HG03095 (cell line): ENCODE data around the gene NR0B2.
"Not testable (repeated sequence)": the region's sequence is repeated elsewhere in the genome, so short reads cannot be mapped to it uniquely, and the experiment has no call there.

ENCODE experiments used
- ATAC-seq: cut with Tn5 transposase; IDR thresholded peaks from one replicate; pipeline ENCODE4 v1.9.1; 2021; ENCODE audit warnings: moderate library complexity; ENCODE audit not compliant: unreplicated experiment

Gene NR0B2, protein sequence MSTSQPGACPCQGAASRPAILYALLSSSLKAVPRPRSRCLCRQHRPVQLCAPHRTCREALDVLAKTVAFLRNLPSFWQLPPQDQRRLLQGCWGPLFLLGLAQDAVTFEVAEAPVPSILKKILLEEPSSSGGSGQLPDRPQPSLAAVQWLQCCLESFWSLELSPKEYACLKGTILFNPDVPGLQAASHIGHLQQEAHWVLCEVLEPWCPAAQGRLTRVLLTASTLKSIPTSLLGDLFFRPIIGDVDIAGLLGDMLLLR

GRCh38 chr1:26913754-26914619 lies at the start of gene NR0B2:
Gene NR0B2, minus strand, starts transcription at chr1:26913975. Its CDS starts 35 bp downstream, at chr1:26913940.
- no peak for ATAC-seq

- ATAC-seq, result no peak
Observed at GRCh38 chr1:26961826-26962225, 48.1 kb upstream of the NR0B2 start.

DNA sequence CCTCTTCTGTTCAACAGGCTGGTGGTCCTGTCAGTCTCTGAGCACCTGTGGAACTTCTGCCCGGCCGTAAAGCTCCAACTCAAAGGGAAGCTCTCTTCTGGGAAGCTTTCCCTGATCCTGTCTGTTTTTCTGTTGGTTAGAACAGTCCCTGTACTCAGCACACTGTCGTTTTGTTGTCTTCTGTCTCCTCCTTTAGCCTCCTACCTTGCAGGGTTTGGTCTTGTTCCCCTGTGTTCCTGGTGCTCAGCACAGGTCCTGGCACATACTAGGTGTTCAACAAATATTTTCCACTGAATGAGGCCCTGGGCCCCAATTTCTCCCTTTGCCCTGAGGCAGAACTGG lies 46.8 kb upstream of the NR0B2 start:
- no peak for ATAC-seq

- ATAC-seq, result no peak
Observed at GRCh38 chr1:26959722-26960624, 46.2 kb upstream of the NR0B2 start, which contains the start of gene KDF1. Gene KDF1, minus strand, starts transcription at chr1:26960468. Its CDS starts 8,088 bp downstream, at chr1:26952380.

GRCh38 chr1:26959270-26959669 lies 45.5 kb upstream of the NR0B2 start:
- no peak for ATAC-seq

DNA sequence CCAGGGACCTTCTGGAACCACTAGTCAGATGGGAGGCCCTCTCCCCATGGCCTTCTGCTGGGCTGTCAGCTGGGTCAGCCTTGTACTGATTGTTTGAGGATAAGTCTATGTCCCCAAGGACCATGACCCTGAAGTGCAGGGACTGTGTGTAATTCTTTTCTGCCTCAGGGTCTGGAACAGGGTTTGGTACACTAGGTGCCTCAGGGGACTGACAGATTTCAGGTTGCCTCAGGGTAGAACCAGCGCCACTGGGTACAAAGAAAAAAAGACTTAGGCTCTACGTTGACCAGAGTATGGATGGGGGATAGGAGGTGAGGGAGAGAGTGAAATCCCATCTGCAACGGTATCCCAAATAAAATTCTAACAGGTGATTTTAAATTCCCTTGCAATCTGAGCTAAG lies 43.5 kb upstream of the NR0B2 start:
- ATAC-seq, result no peak

GRCh38 chr1:26956321-26956720 lies 42.5 kb upstream of the NR0B2 start:
- no peak for ATAC-seq

DNA sequence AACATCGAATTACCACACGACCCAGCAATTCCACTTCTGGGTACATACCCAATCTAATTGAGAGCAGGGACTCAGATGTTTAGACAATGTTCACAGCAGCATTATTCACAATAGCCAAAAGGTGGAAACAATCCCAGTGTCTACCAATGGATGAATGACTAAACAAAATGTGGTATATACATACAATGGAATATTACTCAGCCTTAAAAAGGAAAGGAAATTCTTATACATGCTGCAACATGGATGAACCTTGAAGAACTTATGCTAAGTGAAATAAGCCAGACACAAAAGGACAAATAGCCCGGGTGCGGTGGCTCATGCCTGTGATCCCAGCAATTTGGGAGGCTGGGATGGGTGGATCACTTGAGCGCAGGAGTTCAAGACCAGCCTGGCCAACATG lies 39.6 kb upstream of the NR0B2 start:
- ATAC-seq, result no peak

- no peak for ATAC-seq
Observed at GRCh38 chr1:26951821-26952497, 38.2 kb upstream of the NR0B2 start.

GRCh38 chr1:26951216-26951615 lies 37.4 kb upstream of the NR0B2 start:
- no peak for ATAC-seq

DNA sequence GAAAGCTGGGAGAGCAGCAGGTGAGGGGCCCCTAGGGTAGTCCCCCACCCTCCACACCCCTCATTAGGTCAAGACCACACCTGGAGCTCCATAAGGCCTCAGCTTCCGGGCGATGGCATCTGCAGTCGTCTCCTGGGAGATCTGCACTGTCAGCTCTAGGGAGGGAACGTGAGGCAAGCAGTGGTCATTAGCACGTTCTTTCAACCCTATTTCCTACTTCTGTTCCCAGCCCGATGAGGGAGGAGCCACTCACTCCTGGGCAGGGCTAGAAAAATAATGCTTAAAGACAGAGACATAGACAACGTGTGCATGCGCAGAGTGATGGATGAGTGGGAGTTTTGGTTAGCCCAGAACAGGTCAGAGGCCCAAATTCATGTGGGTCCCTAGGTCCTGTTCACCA lies 36.8 kb upstream of the NR0B2 start:
- no peak for ATAC-seq

DNA sequence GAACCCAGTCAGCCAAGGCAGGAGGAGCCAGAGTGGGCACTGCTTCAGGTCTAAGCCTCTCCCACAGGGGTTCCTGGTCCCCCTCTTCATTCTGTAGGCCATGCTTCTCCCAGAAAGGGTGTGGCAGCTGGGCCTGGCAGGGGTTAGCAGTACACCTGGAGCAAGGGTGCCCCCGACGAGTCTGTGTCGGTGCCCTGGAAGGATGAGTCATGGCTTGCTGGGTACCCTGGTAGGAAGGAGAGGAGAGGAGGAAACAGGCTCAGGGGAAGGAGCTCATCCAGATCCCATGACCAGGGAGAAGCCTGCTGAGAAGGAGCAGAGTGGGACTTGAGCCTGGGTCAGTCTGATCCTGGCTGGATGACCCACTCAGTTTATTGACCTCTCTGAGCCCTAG lies 36.1 kb upstream of the NR0B2 start:
- no peak for ATAC-seq

DNA sequence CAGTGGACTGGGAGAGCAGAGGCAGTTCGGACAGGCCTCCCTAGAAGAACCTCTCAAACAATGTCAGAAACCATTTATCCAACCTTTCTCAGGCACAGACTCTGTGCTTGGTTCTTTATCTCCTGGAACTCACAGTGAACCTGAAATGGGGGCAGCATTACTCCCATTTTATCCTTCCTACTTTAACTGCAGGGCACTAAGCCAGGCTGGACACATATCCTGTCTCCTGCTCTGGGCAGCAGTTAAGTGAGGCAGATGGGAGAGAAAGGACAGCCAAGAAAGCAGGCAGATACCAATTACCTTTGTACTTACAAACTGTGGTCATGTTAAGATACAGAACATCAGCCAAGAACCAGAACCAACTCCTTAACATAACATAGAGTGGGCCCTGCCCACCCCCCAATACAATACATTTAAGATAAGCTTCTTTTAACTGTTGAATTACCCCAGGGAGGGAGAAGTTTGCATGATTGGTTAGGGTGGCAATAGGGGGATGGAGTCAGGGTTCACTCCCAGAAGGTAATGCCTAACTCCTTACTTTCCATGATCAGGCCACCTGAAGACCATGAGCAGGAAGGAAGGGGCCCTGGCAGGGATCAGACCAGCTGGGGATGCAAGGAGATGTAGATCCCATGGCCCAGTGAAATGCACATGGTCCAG lies 35.6 kb upstream of the NR0B2 start:
- no peak for ATAC-seq

DNA sequence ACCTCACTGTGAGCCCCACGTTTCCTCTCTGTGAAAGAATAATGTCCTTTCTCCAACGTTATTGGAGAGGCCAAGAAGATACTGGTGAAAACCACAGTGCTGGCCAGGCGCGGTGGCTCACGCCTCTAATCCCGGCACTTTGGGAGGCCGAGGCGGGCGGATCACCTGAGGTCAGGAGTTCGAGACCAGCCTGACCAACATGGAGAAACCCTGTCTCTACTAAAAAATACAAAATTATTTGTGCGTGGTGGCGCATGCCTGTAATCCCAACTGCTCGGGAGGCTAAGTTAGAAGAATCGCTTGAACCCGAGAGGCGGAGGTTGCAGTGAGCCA lies 34.9 kb upstream of the NR0B2 start:
- ATAC-seq, result not testable (repeated sequence)

- ATAC-seq, result no peak
Observed at GRCh38 chr1:26946270-26946669, 32.5 kb upstream of the NR0B2 start.

- ATAC-seq, result no peak
Observed at GRCh38 chr1:26945728-26946127, 32.0 kb upstream of the NR0B2 start.

GRCh38 chr1:26945138-26945537 lies 31.4 kb upstream of the NR0B2 start:
- ATAC-seq, result no peak

DNA sequence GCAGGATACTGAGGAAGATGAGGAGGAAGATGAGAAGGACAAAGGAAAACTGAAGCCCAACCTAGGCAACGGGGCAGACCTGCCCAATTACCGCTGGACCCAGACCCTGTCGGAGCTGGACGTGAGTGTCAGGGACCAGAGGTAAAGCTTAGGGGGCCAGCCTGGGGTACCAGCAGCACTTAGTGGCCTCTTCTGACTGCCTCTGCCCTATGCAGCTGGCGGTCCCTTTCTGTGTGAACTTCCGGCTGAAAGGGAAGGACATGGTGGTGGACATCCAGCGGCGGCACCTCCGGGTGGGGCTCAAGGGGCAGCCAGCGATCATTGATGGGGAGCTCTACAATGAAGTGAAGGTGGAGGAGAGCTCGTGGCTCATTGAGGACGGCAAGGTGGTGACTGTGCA lies 28.9 kb upstream of the NR0B2 start:
- no peak for ATAC-seq

DNA sequence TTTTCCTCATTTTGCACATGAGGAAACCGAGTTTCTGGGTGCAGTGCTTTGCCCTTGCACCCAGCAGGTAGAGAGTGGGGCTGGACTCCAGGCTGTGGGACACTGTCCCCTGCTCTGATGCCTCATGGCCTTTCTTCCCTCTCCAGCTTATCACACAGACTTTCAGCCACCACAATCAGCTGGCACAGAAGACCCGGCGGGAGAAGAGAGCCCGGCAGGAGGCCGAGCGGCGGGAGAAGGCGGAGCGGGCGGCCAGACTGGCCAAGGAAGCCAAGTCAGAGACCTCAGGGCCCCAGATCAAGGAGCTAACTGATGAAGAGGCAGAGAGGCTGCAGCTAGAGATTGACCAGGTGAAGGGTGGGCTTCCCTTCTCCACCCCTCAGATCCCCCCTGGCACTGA lies 27.5 kb upstream of the NR0B2 start:
- no peak for ATAC-seq

- no peak for ATAC-seq
Observed at GRCh38 chr1:26938659-26939025, 24.9 kb upstream of the NR0B2 start.
